Body of pancreas (tissue), 4 donors: ENCODE results near the gene FGF10.

Experiments
- CTCF ChIP-seq, 7 experiments: fragments of 450-650 bp in 4 of 7; fragments of 200-600 bp in 3 of 7; sonication (generic) in 3 of 7; IDR thresholded peaks; one replicate each; pipeline ENCODE4 v1.5.1; 2016 to 2019; ENCODE audit warnings: antibody characterized with exemption in 7 of 7
- POLR2A ChIP-seq, 3 donors: fragments of 450-650 bp; IDR thresholded peaks; one replicate each; pipeline ENCODE4 v1.6.1; 2016; ENCODE audit warnings: antibody characterized with exemption in 3 of 3, mild to moderate bottlenecking in 2 of 3

GRCh38 chr5:44385291-44385900 lies 3.8 kb downstream of the FGF10 start:
- TF ChIP-seq CTCF (IDR thresholded peaks at IDR 0.05) = no peak
- no peak for TF ChIP-seq POLR2A (IDR thresholded peaks at IDR 0.05)
